Muscle layer of colon (tissue), 2 donors: ENCODE results near the gene TPSAB1.

Experiments
- H3K27ac ChIP-seq: one replicate; pipeline ENCODE4 v1.7.0; 2013; ENCODE audit warnings: low read depth, mild to moderate bottlenecking, low read length, moderate library complexity
- H3K27me3 ChIP-seq, 2 donors: one replicate each; pipeline ENCODE4 v1.7.0; 2013; ENCODE audit warnings: low read length in 2 of 2, mild to moderate bottlenecking in 2 of 2; ENCODE audit not compliant: insufficient read depth in 2 of 2, control insufficient read depth in 1 of 2
- H3K36me3 ChIP-seq: one replicate; pipeline ENCODE4 v1.7.0; 2013; ENCODE audit warnings: mild to moderate bottlenecking, low read length; ENCODE audit not compliant: insufficient read depth
- H3K4me1 ChIP-seq: one replicate; pipeline ENCODE4 v1.7.0; 2013; ENCODE audit warnings: mild to moderate bottlenecking, low read length; ENCODE audit not compliant: insufficient read depth
- H3K4me3 ChIP-seq, 2 donors: one replicate each; pipeline ENCODE4 v1.7.0; 2013; ENCODE audit warnings: low read length in 2 of 2, low read depth in 1 of 2, mild to moderate bottlenecking in 1 of 2, moderate library complexity in 1 of 2
- H3K9ac ChIP-seq: one replicate; pipeline ENCODE4 v1.7.0; 2013; ENCODE audit warnings: low read length
- H3K9me3 ChIP-seq: one replicate; pipeline ENCODE4 v1.7.0; 2013; ENCODE audit warnings: mild to moderate bottlenecking, low read length
- donor health status: abdominal sarcoma.
- donor health status: Adenocarcinoma of cecum.

Gene TPSAB1

GRCh38 chr16:1211451-1212268 lies 28.8 kb upstream of the TPSAB1 start:
- Histone ChIP-seq H3K36me3 (peaks cover 40% of the 10 kb centered on the region), H3K4me1 (no peaks in the 10 kb centered on the region), H3K9me3 (no peaks in the 10 kb centered on the region), H3K4me3 (no peak overlapping the region), H3K27ac (no peak overlapping the region), H3K27me3 (no peaks in the 10 kb centered on the region), H3K9ac (no peak overlapping the region)

GRCh38 chr16:1212616-1213194 lies 27.8 kb upstream of the TPSAB1 start:
- Histone ChIP-seq H3K4me3 (no peak overlapping the region), H3K27ac (no peak overlapping the region), H3K4me1 (no peaks in the 10 kb centered on the region), H3K9ac (no peak overlapping the region), H3K9me3 (no peaks in the 10 kb centered on the region), H3K36me3 (peaks cover 49% of the 10 kb centered on the region), H3K27me3 (no peaks in the 10 kb centered on the region)

GRCh38 chr16:1213231-1213630 lies 27.3 kb upstream of the TPSAB1 start:
- no peaks in the 10 kb centered on the region for H3K9me3 ChIP-seq
- no peak overlapping the region for H3K4me3 ChIP-seq
- H3K9ac ChIP-seq: no peak overlapping the region
- H3K4me1 ChIP-seq: no peaks in the 10 kb centered on the region
- H3K36me3 ChIP-seq: peaks cover 53% of the 10 kb centered on the region
- H3K27ac ChIP-seq: no peak overlapping the region
- H3K27me3 ChIP-seq: no peaks in the 10 kb centered on the region

GRCh38 chr16:1213796-1214372 lies 26.6 kb upstream of the TPSAB1 start:
- H3K4me3 ChIP-seq: no peak overlapping the region
- no peaks in the 10 kb centered on the region for H3K4me1 ChIP-seq
- H3K27me3 ChIP-seq: no peaks in the 10 kb centered on the region
- H3K9ac ChIP-seq: no peak overlapping the region
- H3K9me3 ChIP-seq: no peaks in the 10 kb centered on the region
- peaks cover 48% of the 10 kb centered on the region for H3K36me3 ChIP-seq
- no peak overlapping the region for H3K27ac ChIP-seq

GRCh38 chr16:1214719-1215118 lies 25.8 kb upstream of the TPSAB1 start:
- Histone ChIP-seq H3K9ac (no peak overlapping the region), H3K9me3 (no peaks in the 10 kb centered on the region), H3K4me1 (no peaks in the 10 kb centered on the region), H3K27me3 (no peaks in the 10 kb centered on the region), H3K4me3 (no peak overlapping the region), H3K36me3 (peaks cover 49% of the 10 kb centered on the region), H3K27ac (no peak overlapping the region)

GRCh38 chr16:1215574-1216295 lies 24.8 kb upstream of the TPSAB1 start:
- H3K27me3 ChIP-seq: no peaks in the 10 kb centered on the region
- H3K9me3 ChIP-seq: no peaks in the 10 kb centered on the region
- H3K36me3 ChIP-seq: peaks cover 47% of the 10 kb centered on the region
- no peak overlapping the region for H3K4me3 ChIP-seq
- H3K4me1 ChIP-seq: no peaks in the 10 kb centered on the region
- H3K9ac ChIP-seq: no peak overlapping the region
- H3K27ac ChIP-seq: no peak overlapping the region

GRCh38 chr16:1216296-1216619 lies 24.2 kb upstream of the TPSAB1 start:
- Histone ChIP-seq H3K4me3 (no peak overlapping the region), H3K27ac (no peak overlapping the region), H3K36me3 (peaks cover 42% of the 10 kb centered on the region), H3K4me1 (no peaks in the 10 kb centered on the region), H3K9ac (no peak overlapping the region), H3K27me3 (no peaks in the 10 kb centered on the region), H3K9me3 (no peaks in the 10 kb centered on the region)

- H3K36me3 ChIP-seq: peaks cover 36% of the 10 kb centered on the region
- H3K27me3 ChIP-seq: no peaks in the 10 kb centered on the region
- no peak overlapping the region for H3K4me3 ChIP-seq
- H3K9me3 ChIP-seq: no peaks in the 10 kb centered on the region
- no peak overlapping the region for H3K27ac ChIP-seq
- no peak overlapping the region for H3K9ac ChIP-seq
- H3K4me1 ChIP-seq: no peaks in the 10 kb centered on the region
Observed at GRCh38 chr16:1216681-1217400, 23.7 kb upstream of the TPSAB1 start.

- Histone ChIP-seq H3K27me3 (no peaks in the 10 kb centered on the region), H3K9me3 (no peaks in the 10 kb centered on the region), H3K4me1 (no peaks in the 10 kb centered on the region), H3K36me3 (peaks cover 36% of the 10 kb centered on the region), H3K4me3 (no peak overlapping the region), H3K27ac (no peak overlapping the region), H3K9ac (no peak overlapping the region)
Observed at GRCh38 chr16:1217526-1217925, 23.0 kb upstream of the TPSAB1 start.

GRCh38 chr16:1218061-1218929 lies 22.2 kb upstream of the TPSAB1 start:
- peaks cover 36% of the 10 kb centered on the region for H3K36me3 ChIP-seq
- H3K4me3 ChIP-seq: no peak overlapping the region

More at GRCh38 chr16:1218061-1218929, 22.2 kb upstream of the TPSAB1 start:
- H3K27me3 ChIP-seq: no peaks in the 10 kb centered on the region
- H3K4me1 ChIP-seq: no peaks in the 10 kb centered on the region
- no peak overlapping the region for H3K9ac ChIP-seq
- no peak overlapping the region for H3K27ac ChIP-seq
- no peaks in the 10 kb centered on the region for H3K9me3 ChIP-seq
